Measurements from ENCODE around the gene SKIDA1.

SKIDA1 gene

DNA sequence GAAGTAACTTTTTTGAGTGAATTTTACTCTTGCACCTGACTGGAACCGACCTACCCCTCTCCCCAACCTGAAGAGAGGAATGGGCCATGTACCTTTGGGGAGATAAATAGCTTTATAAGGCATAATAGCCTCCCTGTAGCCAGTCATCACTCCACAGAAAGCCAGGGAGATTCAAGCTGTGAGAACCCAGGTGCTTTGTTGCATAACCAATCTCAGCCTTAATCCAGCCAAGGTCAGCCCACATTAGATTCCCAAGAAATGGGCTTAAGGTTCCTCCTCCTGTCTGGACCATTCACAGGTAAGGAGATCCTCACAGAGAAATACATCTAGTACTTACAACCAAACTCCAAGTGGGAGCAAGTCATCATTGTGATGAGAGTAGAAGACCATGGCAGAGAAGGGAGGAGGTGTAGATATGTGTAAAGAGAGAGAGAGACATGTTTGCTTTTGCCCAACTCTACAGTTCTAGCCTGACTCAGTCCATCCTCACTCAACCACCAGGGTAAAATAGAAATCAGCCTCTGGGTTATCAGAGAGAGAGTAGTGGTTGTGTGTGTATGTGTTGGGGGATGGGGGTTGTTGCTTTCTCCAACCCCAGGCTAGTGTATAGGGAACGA, 23.6 kb downstream of the SKIDA1 start:
- DNase-seq (ENCODE audit: low read depth): no peak

DNA sequence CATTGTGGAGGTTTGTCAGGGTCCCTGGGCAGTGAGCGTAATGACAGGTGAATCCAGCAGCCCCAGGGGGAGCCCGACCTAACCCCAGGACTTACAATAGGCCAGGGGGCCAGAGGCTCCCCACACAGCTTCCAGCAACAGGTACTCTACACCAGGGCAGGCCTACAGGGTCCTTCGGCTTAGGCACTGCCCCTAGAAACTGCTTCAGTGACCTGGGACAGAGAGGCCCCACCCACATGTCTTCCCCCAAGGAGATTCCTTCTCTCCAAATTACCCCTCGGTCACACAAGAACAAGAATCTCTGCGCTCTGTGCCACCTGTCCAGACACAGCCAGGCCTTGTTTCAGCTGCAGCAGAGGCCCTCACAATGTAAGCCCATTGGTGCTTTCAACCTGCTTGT, 24.4 kb downstream of the SKIDA1 start:
- no peak for DNase-seq (ENCODE audit: low read depth)

DNA sequence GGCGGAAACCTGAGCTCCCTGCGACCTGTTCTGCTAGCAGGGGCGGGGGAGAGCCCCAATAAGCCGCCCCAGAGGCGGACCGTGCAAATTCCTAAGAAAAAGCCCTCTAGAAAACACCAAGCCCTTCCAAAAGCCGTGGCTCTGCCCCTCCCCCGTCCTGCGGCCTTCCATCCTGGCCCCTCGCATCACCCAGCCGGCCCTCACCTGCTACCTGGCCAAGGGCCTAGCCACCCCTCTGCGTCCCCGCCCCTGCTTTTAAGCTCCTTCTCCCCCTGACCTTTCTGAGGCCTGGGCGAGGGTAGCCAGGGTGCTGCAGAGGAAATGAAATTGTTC, 24.9 kb downstream of the SKIDA1 start:
- DNase-seq (ENCODE audit: low read depth): no peak

DNA sequence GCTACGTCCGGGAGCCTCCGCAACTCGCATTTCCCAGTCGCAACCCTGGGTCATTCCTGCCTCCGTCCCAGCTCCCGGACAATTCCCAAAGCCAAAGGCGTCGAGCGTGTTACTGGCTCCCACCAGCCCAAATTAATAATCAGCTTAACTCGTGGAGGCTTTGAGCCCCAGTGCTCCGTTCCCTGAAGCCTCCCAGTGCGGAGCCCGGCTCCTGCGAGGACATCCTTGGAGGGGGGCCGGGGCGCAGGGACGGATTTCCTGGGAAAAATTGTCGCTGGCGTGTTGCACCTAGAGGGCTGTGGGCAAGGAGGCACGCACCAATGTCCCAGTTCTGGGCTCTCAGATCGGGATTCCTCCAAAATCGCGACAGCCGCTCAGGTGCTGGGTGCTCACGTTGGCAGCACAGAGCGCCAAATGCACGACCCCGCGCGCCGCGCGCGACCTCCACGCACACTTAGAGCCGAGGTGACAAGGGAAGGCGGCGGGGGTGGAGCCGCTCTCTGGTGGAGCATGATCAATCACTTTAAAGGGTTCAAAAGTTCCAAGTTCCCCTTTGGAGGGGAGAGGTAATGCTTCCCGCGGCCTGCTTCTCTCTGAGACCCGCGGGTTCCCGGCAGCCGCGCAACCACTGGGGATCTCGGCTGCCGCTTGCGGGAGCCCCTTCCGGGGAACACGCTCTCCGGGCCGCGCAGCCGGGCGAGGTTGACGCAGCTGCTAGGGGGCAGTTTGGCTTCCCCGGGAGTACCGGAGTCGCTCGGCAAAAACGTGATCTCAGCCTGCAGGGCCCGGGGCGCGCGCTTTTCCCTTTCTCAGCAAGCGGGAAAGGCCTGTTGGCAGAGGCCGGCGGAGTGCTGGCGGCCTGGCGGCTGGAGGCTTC, 25.5 kb downstream of the SKIDA1 start:
- DNase-seq (ENCODE audit: low read depth): no peak

DNA sequence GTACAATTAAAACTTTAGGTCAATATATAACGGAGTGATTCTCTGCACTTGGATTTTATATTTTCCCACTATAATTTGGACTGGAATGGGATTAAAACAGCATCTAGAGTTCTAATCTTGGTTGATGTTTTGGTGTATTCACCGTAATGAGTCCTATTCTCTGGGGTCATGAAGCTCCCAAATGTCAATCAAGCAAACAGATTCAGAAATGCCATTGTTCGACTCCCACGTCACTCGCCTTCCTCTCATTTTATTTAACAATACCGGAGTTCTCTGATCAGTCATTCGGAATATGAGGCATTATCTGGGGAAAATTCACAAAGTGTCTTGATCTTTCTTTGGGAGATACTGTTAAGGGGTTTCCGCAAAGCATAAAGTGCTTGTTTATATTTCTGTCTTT, 26.5 kb downstream of the SKIDA1 start:
- DNase-seq (ENCODE audit: low read depth): no peak

DNA sequence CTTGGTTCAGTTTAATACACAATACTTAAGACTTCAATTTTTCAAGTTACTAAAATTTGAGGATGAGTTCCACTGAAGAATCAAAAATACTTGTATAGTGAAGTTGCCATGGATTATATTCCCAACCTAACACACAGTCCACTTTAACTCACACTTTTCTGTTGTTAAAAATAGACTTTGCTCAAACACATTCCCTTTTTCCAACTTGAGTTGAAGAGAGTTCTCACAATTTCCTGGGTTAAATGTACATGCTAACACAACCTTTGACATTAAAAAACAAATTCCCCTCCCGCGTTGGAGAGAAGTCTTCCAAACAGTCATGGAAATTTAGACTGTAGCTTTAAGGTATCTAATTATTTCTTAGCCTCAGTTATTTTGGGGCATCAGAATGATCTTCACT, 27.1 kb downstream of the SKIDA1 start:
- DNase-seq (ENCODE audit: low read depth): no peak

DNA sequence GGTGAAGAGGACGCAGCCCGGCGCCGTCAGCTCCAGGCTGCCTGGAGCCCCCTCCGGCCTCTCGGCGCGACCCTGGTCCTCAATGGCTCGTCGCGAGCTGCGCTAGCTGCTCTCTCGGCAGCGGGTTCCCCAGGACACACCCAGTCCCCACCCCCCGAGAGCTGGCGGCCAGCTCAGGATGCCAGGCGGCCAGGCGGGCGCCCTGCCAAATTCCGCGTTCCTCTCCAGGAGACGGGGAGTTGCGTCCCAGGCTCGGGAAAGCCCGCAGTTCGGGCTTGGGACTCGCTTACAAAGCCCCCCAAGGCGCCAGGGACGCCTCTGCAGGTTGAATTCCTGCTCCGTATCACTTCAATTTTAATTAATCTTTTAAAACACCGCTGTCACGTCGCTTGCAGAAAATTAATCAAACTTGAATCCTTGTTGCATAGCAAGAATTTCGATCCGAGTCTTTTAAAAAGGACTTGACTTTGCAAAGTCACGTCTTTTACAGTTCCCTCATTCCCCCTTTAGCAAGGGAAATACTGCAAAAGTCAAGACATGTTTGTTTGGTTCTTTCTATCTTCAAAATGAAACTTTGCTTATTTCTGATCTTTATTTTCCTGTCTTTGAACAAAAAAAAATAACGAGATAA, 28.2 kb downstream of the SKIDA1 start:
- DNase-seq (ENCODE audit: low read depth): no peak

DNA sequence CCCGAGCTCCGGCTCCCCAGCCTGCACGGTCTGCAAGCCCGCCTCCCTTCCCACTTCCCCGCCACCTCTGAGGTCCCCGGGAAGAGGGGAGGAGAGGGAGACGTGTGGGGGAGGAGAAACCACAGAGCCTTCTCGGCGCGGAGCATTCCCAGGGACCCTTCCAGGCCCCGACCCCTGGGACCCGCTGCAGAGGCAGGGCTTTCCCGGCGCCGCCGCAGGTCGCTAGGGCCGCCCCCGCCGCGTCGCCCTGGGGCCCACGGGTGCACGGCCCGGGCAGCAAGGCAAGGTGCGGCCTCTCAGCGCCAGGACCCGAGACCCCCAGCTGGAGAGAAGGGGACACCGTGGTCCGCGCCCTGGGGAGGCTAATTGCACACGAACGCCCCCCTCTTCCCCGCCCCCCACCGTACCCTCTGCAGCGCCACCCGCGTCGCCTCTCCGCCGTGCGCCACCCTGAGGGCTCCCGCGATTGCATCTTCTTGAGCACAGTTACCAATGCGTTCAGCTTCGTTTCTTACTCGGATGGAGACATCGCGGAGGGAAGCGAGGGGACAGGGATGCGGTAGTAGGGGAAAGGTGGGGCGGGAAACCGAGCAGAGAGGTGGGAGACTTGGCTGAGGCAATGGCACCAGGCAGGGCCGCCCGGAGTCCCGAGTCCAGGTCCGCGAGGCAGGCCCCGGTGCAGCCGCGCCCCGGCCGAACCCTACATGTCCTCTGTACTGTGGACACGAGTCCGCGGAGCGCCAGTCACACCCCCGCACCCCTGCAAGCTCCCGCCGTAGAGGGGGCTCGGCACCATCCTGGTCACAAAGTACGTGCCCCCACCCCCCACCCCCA, 28.9 kb downstream of the SKIDA1 start:
- DNase-seq (ENCODE audit: low read depth): peak; percentile 48

DNA sequence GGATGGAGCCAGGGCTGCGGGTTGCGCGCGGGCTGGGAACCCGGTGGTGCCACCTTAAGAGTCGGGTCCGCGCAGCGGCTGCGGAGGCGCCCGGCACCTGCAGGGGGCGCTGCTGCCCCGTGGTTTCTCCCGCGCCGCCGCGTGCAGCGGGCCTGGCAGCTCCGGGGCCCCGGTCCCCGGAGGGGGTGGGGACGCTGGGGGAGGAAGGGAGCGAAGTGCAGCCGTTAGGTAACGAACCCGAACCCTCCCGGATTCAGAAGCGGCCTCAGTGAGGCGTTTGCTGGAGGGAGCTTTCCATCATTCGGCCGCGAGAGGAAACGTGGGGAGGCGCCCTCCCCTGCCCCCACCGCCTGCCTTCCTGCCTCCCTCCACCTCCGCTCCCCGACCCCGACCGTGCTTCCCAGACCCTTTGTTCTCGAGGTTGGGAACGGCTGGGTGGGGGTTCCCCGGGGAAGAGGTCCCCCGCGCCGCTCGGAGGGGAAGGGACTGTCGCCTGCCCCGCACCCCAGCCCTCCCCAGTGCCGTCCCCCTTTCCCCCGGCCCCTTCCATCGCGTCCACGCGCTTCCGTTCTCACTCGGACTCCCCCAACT, 29.6 kb downstream of the SKIDA1 start:
- DNase-seq (ENCODE audit: low read depth): peak; percentile 87

DNA sequence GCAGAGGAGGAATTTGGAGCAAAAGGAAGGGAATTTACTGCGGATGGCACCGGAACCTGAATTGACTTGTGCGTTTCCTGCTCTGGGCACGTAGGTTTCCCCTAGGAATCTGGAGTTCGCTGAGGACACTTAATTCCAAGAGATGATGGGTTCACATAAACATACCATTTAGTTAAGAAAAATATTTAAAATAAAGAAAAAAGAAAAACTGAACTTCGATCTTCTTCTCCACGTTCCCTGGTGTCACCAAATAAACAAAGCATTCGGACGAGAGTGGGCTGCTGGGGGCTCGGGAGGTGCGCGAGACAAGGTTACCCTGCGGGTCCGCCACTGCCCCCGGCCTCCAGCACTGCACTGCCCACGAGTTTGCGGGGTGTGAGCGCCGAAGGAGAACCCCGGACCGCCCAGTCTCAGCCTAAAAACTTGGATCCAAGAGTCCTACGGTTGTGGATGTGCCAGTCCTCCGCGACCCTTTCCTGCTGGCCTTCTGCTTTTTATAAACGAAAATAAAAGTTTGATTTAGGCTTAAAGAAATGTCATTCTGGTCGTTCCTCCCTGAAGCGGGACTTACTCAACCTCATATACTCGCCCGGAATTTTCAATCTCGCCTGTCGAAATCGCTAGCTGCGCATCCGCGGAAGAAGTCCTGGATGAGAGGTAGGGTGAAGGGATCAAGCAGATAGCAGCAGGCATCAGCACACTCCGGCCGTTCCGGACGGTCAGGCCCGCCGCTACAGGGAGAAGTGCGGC, 30.3 kb downstream of the SKIDA1 start:
- no peak for DNase-seq (ENCODE audit: low read depth)

DNA sequence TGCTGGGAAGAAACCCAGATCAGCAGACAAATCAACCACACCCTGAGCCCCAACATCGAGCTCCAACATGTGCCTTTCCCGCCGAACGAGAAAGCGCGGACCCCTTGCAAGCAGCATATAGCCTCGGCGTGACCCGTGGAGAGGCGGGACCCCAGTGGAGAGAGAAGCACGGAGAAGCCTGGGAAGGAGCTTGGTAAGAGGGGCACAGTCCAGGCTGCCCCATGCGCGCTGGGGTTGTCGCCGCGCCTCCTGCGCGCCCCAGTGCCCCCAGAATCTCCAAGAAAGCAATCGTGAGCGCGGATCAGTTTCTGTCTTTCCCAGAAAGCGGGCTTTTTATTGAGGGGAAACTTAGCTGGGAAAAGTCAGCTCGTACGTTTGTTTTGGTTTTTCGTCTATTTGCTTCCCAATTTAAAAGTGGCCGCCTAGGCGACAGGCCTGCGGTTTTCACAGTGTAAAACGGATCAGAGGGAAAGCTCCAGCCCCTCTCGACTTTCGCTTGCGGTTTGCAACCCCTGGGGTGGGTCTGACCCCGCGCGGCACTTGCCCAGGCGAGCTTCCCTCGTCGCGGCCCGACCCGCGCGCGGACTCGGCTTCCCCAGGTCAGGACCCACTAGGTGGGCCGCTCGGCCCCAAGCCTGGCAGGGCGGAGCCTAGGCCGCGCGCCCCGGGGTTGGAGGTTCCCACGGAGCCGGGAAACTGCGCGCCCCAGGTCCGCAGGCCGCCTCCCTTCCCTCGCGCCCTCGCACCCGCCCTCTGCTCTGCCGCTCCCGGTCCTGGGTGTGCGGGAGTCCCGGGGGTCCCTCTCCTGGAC, 31.1 kb downstream of the SKIDA1 start:
- DNase-seq (ENCODE audit: low read depth): no peak

DNA sequence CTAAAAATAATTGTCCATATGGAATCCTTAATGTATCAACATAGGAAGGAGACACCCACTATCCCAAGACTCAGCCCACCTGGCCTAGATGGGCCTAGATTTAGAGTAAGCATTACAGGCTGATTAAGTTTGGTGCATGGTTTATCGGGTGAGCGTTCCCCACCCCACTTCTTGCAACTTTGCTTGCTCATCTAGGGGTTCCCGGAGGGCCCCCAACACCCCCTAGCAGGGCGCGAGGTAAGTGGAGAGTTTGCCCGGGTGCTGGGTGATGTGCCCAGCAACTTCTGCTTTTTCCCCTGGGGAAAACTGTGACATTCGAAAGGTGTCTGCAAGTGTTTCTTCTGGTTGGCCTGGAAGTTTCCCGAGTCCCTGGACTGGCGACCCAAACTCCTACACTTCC, 31.7 kb downstream of the SKIDA1 start:
- no peak for DNase-seq (ENCODE audit: low read depth)

DNA sequence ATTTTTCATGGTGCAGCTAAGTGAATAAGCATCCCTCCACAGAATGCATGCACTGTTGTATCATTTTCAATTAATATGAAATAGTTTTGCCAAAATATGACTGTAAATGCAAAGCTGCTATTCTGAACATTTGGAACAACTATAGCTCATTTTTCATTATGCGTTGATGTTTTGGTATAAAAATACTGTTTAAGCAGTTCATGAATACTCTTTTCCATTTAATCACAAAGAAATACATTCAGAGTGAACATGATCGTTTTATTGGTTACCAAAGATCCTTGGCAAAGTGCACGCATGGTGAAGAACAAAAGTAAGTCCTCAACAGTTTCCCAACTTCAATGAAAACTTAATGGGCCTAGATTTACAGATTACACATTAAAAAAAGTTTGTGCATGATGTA, 33.1 kb downstream of the SKIDA1 start:
- no peak for DNase-seq (ENCODE audit: low read depth)

DNA sequence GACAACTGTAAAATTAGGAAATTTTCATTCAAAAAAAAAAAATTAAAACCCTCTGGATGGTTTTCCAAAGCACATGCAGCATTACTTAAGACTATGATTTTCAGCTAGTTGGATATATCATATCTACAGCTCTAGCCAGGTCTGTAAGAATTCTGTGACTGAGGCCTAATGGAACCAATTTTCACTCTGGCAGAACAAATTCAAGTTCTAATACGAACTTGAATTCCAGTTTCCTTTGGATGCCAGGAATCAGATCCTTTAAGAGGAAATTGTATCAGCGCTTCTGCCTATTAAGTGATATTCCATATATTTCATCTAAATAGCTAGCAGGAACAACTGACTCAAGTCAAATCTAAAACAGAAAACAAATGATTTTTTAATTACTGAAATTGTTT, 34.8 kb downstream of the SKIDA1 start:
- no peak for DNase-seq (ENCODE audit: low read depth)

DNA sequence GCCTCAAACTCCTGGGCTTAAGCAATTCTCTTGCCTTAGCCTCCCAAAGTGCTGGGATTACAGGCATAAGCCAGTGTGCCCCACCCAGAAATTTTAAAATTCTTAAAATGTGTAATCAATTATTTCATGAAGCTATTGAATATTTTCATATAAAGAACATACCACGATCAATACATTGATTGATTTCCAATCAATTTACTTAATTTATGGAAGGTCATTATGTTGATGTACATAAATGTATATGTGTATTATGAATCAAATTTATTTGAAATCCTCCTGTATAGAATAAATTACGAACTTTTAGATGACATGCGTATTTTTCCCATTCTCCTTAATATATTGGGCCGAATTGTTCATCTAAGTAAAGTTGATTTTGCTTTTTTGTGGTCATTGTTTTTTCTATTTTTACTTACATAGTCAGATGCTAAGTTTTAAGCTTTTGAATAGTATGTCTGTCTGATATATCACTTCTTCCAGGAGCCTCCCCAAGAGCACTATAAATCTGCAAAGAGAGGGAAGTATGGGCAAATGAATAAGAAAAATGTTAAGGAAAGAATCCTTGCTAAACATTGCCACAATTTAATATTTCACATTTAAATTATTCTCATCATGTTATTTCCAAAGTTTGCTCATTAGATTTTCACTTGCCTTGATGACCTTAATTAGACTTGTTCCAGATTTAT, 35.3 kb downstream of the SKIDA1 start:
- DNase-seq (ENCODE audit: low read depth): no peak

DNA sequence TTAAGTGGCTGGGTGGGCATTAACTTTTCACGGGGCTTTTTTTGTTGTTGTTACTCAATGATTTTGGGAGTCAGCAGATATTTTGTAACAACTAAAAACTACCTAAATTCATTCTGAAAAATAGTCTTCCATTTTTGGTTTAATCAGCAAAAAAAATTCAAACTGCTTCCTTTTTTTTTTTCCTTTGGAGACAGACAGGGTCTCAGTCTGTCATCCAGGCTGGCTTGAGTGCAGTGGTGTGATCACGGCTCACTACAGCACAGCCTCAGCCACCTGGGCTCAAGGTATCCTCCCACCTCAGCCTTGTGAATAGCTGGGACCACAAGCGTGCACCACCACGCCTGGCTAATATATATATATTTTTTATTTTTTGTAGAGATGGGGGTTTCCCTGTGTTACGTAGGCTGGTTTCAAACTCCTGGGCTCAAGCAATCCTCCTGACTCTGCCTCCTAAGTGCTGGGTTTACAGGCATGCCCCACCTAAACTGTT, 36.5 kb downstream of the SKIDA1 start:
- no peak for DNase-seq (ENCODE audit: low read depth)

DNA sequence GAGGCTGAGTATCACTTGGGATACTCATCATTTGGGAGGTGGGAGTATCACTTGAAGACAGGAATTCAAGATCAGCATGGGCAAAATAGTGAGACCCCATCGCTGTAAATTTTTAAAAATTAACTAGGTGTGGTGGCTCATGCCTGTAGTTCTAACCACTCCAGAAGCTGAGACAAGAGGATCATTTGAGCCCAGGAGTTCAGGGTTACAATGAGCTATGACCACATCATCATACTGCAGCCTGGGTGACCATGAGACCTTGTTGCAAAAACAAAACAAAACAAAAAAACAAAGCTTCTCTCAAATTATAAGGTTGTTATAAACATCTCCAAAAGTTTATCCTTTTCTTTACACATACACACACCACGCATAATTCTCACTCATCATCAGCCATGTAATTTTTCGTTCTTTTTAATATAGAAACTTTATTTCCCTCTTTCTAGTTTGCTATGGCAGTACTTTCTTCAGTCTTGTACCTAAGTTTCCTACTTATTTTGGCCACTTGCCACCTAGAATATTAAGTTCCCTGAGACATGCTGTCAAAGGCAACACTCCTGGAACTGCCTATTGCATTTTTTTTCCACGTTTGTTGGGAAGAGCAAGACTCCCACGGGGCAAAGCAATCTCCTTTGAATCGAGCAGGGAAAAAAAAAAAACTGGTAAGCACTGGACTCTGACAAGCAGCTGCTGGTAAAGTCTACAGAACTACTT, 37.1 kb downstream of the SKIDA1 start:
- DNase-seq (ENCODE audit: low read depth): no peak

DNA sequence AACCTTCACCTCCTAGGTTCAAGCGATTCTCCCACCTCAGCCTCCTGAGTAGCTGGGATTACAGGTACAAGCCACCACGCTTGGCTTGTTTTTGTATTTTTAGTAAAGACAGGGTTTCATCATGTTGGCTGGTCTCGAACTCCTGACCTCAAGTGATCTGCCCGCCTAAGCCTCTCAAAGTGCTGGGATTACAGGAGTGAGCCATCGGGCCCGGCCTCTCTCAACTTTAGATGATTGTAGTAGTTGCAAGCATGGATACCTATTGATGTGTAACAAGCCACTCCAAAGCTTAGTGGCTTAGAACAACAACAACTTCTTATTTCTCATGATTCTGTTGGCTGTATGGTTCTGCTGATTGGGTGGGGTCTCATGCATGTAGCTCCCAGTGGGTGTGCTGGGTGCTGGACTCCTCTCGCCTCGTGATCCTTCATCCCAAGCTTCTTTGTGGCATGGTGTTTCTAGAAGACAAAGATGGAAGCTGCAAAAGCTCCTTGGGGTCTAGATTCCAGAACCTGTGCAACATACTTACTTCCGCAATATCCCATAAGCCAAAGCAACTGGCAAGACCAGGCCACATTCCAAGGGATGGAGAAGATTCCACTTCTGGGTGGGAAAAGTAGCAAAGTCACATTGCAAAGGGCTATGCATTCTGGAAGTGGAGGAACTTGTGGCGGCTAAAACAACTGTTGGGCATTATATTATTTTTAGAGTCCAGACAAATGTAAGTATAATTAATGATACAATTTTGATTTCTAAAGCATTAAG, 37.9 kb downstream of the SKIDA1 start:
- no peak for DNase-seq (ENCODE audit: low read depth)

Data from activated T-cell treated with anti-CD3 and anti-CD28 coated beads for 1 hour (primary cell).